ENCODE results near the gene RCE1.

The RCE1 gene

GRCh38 chr11:66887526-66887925 lies 44.3 kb downstream of the RCE1 start:
- no peaks in the 10 kb centered on the region for H3K27me3 ChIP-seq (replicated peaks)
- H3K36me3 ChIP-seq (replicated peaks) = no peaks in the 10 kb centered on the region
- no peak overlapping the region for H3K4me3 ChIP-seq (ENCODE audit: low read depth, low read length)
- H3K27ac ChIP-seq = peak overlapping the region; percentile 70
- DNase-seq = no peak
- in situ Hi-C loops (cut with HindIII; ENCODE audit: low pct_ligation_motif_present, low sequenced_read_pairs) = no loop called here
- no peak for TF ChIP-seq CTCF (IDR thresholded peaks at IDR 0.05; ENCODE audit: low read depth, low read length, missing control alignments)

- no peak for DNase-seq
- Histone ChIP-seq H3K27ac (no peak overlapping the region), H3K27me3 (replicated peaks) (no peaks in the 10 kb centered on the region), H3K36me3 (replicated peaks) (no peaks in the 10 kb centered on the region), H3K4me3 (ENCODE audit: low read depth, low read length) (no peak overlapping the region)
- in situ Hi-C loops (cut with HindIII; ENCODE audit: low pct_ligation_motif_present, low sequenced_read_pairs) = no loop called here
- TF ChIP-seq CTCF (IDR thresholded peaks at IDR 0.05; ENCODE audit: low read depth, low read length, missing control alignments) = no peak
Observed at GRCh38 chr11:66888282-66888681, 45.0 kb downstream of the RCE1 start.

- H3K36me3 ChIP-seq (replicated peaks) = no peaks in the 10 kb centered on the region
- in situ Hi-C loops (cut with HindIII; ENCODE audit: low pct_ligation_motif_present, low sequenced_read_pairs) = no loop called here
- no peak for TF ChIP-seq CTCF (IDR thresholded peaks at IDR 0.05; ENCODE audit: low read depth, low read length, missing control alignments)
- DNase-seq = no peak
- H3K27me3 ChIP-seq (replicated peaks) = no peaks in the 10 kb centered on the region
- H3K27ac ChIP-seq = no peak overlapping the region
- no peak overlapping the region for H3K4me3 ChIP-seq (ENCODE audit: low read depth, low read length)
Observed at GRCh38 chr11:66889960-66890359, 46.7 kb downstream of the RCE1 start.

- Histone ChIP-seq H3K27me3 (replicated peaks) (no peaks in the 10 kb centered on the region), H3K36me3 (replicated peaks) (no peaks in the 10 kb centered on the region), H3K4me3 (ENCODE audit: low read depth, low read length) (no peak overlapping the region), H3K27ac (peak overlapping the region; percentile 41)
- DNase-seq = peak; percentile 96
- peak; percentile 18 for TF ChIP-seq CTCF (IDR thresholded peaks at IDR 0.05; ENCODE audit: low read depth, low read length, missing control alignments)
- in situ Hi-C loops (cut with HindIII; ENCODE audit: low pct_ligation_motif_present, low sequenced_read_pairs) = no loop called here
Observed at GRCh38 chr11:66891851-66892660, 48.8 kb downstream of the RCE1 start.

- no peak overlapping the region for H3K4me3 ChIP-seq (ENCODE audit: low read depth, low read length)
- H3K27ac ChIP-seq = no peak overlapping the region
- H3K36me3 ChIP-seq (replicated peaks) = no peaks in the 10 kb centered on the region
- DNase-seq = no peak
- in situ Hi-C loops (cut with HindIII; ENCODE audit: low pct_ligation_motif_present, low sequenced_read_pairs) = no loop called here
- no peak for TF ChIP-seq CTCF (IDR thresholded peaks at IDR 0.05; ENCODE audit: low read depth, low read length, missing control alignments)
- no peaks in the 10 kb centered on the region for H3K27me3 ChIP-seq (replicated peaks)
Observed at GRCh38 chr11:66892911-66893310, 49.7 kb downstream of the RCE1 start.

- Histone ChIP-seq H3K27ac (no peak overlapping the region), H3K36me3 (replicated peaks) (no peaks in the 10 kb centered on the region), H3K27me3 (replicated peaks) (no peaks in the 10 kb centered on the region), H3K4me3 (ENCODE audit: low read depth, low read length) (no peak overlapping the region)
- TF ChIP-seq CTCF (IDR thresholded peaks at IDR 0.05; ENCODE audit: low read depth, low read length, missing control alignments) = no peak
- DNase-seq = no peak
- in situ Hi-C loops (cut with HindIII; ENCODE audit: low pct_ligation_motif_present, low sequenced_read_pairs) = no loop called here
Observed at GRCh38 chr11:66894141-66894540, 50.9 kb downstream of the RCE1 start.

All from brain microvascular endothelial cell (primary cell).